ENCODE results near the gene CCDC85B.

The CCDC85B gene

GRCh38 chr11:65934014-65934413 is 43.5 kb downstream of the CCDC85B start:
- no peak for DNase-seq (ENCODE audit: low read depth)

- no peak for DNase-seq (ENCODE audit: low read depth)
Measured at GRCh38 chr11:65937766-65938165, 47.3 kb downstream of the CCDC85B start.
